ENCODE results near the gene DHRS9.

Gene DHRS9

DNA sequence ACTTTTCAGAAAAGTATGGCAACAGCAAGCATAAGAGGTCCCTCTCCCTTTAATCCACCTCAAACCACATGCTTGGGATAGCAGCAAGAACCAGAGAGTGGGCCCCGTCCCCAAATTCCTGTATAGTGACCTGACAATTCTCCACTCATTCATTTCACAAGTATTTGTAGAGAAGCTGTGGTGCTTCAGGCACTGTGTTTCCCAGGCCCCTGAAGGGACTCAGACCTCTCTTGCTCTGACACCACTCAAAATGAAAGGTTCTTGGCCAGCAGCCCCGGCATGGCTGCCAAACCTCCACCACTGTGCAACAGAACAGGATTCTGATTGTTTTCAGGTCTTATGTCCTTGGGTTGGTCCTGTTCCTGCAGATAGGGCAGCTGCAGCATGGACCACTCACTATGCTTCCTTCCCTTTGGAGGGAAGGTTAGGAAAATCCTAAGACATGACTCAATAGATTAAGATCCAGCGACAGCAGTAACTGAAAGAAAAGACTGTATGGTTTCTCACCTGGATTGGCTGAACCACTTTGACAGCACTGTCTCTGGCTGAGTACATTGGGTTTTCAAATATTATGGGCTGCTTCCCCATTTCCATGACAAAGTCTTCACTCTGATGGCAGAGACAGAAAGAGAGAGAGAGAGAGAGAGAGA lies 67.6 kb downstream of the DHRS9 start:
- Histone ChIP-seq H2AFZ (ENCODE audit: low read length) (no peak overlapping the region), H3K9me2 (replicated peaks; ENCODE audit: low read depth, low read length) (no peaks in the 10 kb centered on the region), H3K36me3 (ENCODE audit: insufficient read depth, low read length) (no peaks in the 10 kb centered on the region), H3K27me3 (ENCODE audit: insufficient read depth, low read length, poor library complexity, severe bottlenecking) (no peaks in the 10 kb centered on the region), H3K9me3 (ENCODE audit: insufficient read depth, low read depth, low read length) (no peaks in the 10 kb centered on the region), H3K4me2 (ENCODE audit: low read depth, low read length, poor library complexity, severe bottlenecking) (no peak overlapping the region), H3K79me2 (ENCODE audit: insufficient read depth, low read length) (no peaks in the 10 kb centered on the region), H3K4me3 (ENCODE audit: low read length, poor library complexity, severe bottlenecking) (no peak overlapping the region), H4K20me1 (ENCODE audit: insufficient read depth, low read length, poor library complexity, severe bottlenecking) (no peaks in the 10 kb centered on the region), H3F3A (ENCODE audit: low read depth) (no peaks in the 10 kb centered on the region), H3K9ac (ENCODE audit: low read depth, low read length, poor library complexity, severe bottlenecking) (no peak overlapping the region), H3K4me1 (ENCODE audit: insufficient read depth, low read length, poor library complexity, severe bottlenecking) (no peaks in the 10 kb centered on the region)
- TF ChIP-seq, protein P1, sequence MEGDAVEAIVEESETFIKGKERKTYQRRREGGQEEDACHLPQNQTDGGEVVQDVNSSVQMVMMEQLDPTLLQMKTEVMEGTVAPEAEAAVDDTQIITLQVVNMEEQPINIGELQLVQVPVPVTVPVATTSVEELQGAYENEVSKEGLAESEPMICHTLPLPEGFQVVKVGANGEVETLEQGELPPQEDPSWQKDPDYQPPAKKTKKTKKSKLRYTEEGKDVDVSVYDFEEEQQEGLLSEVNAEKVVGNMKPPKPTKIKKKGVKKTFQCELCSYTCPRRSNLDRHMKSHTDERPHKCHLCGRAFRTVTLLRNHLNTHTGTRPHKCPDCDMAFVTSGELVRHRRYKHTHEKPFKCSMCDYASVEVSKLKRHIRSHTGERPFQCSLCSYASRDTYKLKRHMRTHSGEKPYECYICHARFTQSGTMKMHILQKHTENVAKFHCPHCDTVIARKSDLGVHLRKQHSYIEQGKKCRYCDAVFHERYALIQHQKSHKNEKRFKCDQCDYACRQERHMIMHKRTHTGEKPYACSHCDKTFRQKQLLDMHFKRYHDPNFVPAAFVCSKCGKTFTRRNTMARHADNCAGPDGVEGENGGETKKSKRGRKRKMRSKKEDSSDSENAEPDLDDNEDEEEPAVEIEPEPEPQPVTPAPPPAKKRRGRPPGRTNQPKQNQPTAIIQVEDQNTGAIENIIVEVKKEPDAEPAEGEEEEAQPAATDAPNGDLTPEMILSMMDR (conservative IDR thresholded peaks at IDR 0.05; ENCODE audit: low read length): no peak
- no peak for TF ChIP-seq EZH2phosphoT487 (IDR thresholded peaks at IDR 0.05; ENCODE audit: borderline replicate concordance)

- H3K4me1 ChIP-seq (ENCODE audit: insufficient read depth, low read length, poor library complexity, severe bottlenecking): no peaks in the 10 kb centered on the region
- H3K27me3 ChIP-seq (ENCODE audit: insufficient read depth, low read length, poor library complexity, severe bottlenecking): no peaks in the 10 kb centered on the region
- TF ChIP-seq EZH2phosphoT487 (IDR thresholded peaks at IDR 0.05; ENCODE audit: borderline replicate concordance): no peak
- TF ChIP-seq, protein P1 (conservative IDR thresholded peaks at IDR 0.05; ENCODE audit: low read length): no peak
- no peak overlapping the region for H3K9ac ChIP-seq (ENCODE audit: low read depth, low read length, poor library complexity, severe bottlenecking)
- no peaks in the 10 kb centered on the region for H3K9me2 ChIP-seq (replicated peaks; ENCODE audit: low read depth, low read length)
- H3K4me2 ChIP-seq (ENCODE audit: low read depth, low read length, poor library complexity, severe bottlenecking): no peak overlapping the region
- no peak overlapping the region for H3K4me3 ChIP-seq (ENCODE audit: low read length, poor library complexity, severe bottlenecking)
- H3K36me3 ChIP-seq (ENCODE audit: insufficient read depth, low read length): no peaks in the 10 kb centered on the region
- H4K20me1 ChIP-seq (ENCODE audit: insufficient read depth, low read length, poor library complexity, severe bottlenecking): no peaks in the 10 kb centered on the region
- no peaks in the 10 kb centered on the region for H3F3A ChIP-seq (ENCODE audit: low read depth)
- no peak overlapping the region for H2AFZ ChIP-seq (ENCODE audit: low read length)
- H3K9me3 ChIP-seq (ENCODE audit: insufficient read depth, low read depth, low read length): no peaks in the 10 kb centered on the region
- no peaks in the 10 kb centered on the region for H3K79me2 ChIP-seq (ENCODE audit: insufficient read depth, low read length)
Observed at GRCh38 chr2:169137924-169138323, 68.6 kb downstream of the DHRS9 start.

DNA sequence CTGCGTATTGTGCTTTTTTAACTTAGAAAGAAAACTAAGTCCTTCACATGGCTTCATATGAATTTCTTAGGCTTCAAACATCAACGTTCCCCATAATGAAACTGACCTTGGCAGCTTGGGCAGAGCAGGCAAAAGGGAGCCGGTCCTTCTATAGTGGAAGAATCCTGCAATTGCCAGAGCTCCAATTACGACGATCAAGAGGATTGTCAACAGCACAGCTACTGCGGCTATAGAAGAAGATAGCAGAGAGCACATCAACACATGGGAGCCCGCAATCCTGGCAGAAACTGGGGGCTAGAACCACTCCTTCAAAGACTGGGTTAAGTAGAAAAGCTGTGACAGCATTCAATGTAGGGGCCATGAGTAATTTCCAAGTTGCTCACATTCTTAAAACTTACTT lies 69.8 kb downstream of the DHRS9 start:
- Histone ChIP-seq H3F3A (ENCODE audit: low read depth) (no peaks in the 10 kb centered on the region), H3K36me3 (ENCODE audit: insufficient read depth, low read length) (no peaks in the 10 kb centered on the region), H3K27me3 (ENCODE audit: insufficient read depth, low read length, poor library complexity, severe bottlenecking) (no peaks in the 10 kb centered on the region), H3K9me2 (replicated peaks; ENCODE audit: low read depth, low read length) (no peaks in the 10 kb centered on the region), H3K4me2 (ENCODE audit: low read depth, low read length, poor library complexity, severe bottlenecking) (no peak overlapping the region), H3K9me3 (ENCODE audit: insufficient read depth, low read depth, low read length) (no peaks in the 10 kb centered on the region), H3K4me3 (ENCODE audit: low read length, poor library complexity, severe bottlenecking) (no peak overlapping the region), H2AFZ (ENCODE audit: low read length) (no peak overlapping the region), H3K9ac (ENCODE audit: low read depth, low read length, poor library complexity, severe bottlenecking) (no peak overlapping the region), H3K79me2 (ENCODE audit: insufficient read depth, low read length) (no peaks in the 10 kb centered on the region), H4K20me1 (ENCODE audit: insufficient read depth, low read length, poor library complexity, severe bottlenecking) (no peaks in the 10 kb centered on the region), H3K4me1 (ENCODE audit: insufficient read depth, low read length, poor library complexity, severe bottlenecking) (no peaks in the 10 kb centered on the region)
- TF ChIP-seq, protein P1 (conservative IDR thresholded peaks at IDR 0.05; ENCODE audit: low read length): no peak
- no peak for TF ChIP-seq EZH2phosphoT487 (IDR thresholded peaks at IDR 0.05; ENCODE audit: borderline replicate concordance)
